Stimulated activated CD8-positive, alpha-beta memory T cell treated with anti-CD3 and anti-CD28 coated beads, Interleukin-4, amount 100 ng/mL, for 1 hour (primary cell): ENCODE results near the gene LATS2.

Experiments
- DNase-seq, 2 donors: peaks; one replicate each; pipeline ENCODE4 v3.0.0-alpha.2; 2020; ENCODE audit warnings: low read depth in 2 of 2, low spot score in 1 of 2

The LATS2 gene

GRCh38 chr13:21048901-21049698 is 12.3 kb downstream of the LATS2 start:
- DNase-seq: no peak

GRCh38 chr13:21047591-21048282 is 13.6 kb downstream of the LATS2 start:
- no peak for DNase-seq

GRCh38 chr13:21047087-21047486 is 14.3 kb downstream of the LATS2 start:
- DNase-seq: no peak

- DNase-seq: no peak
Measured at GRCh38 chr13:21046203-21046602, 15.2 kb downstream of the LATS2 start.

- DNase-seq: no peak
Measured at GRCh38 chr13:21045100-21045499, 16.3 kb downstream of the LATS2 start.

GRCh38 chr13:21043898-21044297 is 17.5 kb downstream of the LATS2 start:
- DNase-seq: no peak

GRCh38 chr13:21040120-21040826 is 21.1 kb downstream of the LATS2 start:
- DNase-seq: no peak

- no peak for DNase-seq
Measured at GRCh38 chr13:21039097-21039800, 22.1 kb downstream of the LATS2 start.

GRCh38 chr13:21037656-21038055 is 23.7 kb downstream of the LATS2 start:
- no peak for DNase-seq

GRCh38 chr13:21035498-21035897 is 25.9 kb downstream of the LATS2 start:
- no peak for DNase-seq

- no peak for DNase-seq
Measured at GRCh38 chr13:21034603-21035191, 26.7 kb downstream of the LATS2 start.

GRCh38 chr13:21033856-21034602 is 27.4 kb downstream of the LATS2 start:
- no peak for DNase-seq

- no peak for DNase-seq
Measured at GRCh38 chr13:21033212-21033840, 28.1 kb downstream of the LATS2 start.

- DNase-seq: no peak
Measured at GRCh38 chr13:21032656-21033055, 28.7 kb downstream of the LATS2 start.

- DNase-seq: no peak
Measured at GRCh38 chr13:21031594-21032275, 29.7 kb downstream of the LATS2 start.

- DNase-seq: no peak
Measured at GRCh38 chr13:21025539-21025938, 35.8 kb downstream of the LATS2 start.

- DNase-seq: no peak
Measured at GRCh38 chr13:21022056-21022979, 39.1 kb downstream of the LATS2 start.

- DNase-seq: no peak
Measured at GRCh38 chr13:21020581-21020980, 40.8 kb downstream of the LATS2 start.
